Measurements from ENCODE around the gene WAC. TPM values are rescaled to one million over a fixed set of nuclear protein-coding genes. Genes with fewer than 3 reads are reported as not detected.
"Not testable (repeated sequence)": the region's sequence is repeated elsewhere in the genome, so short reads cannot be mapped to it uniquely, and the experiment has no call there.

WAC gene
- total RNA-seq (2014; rRNA removed) = 56.5 and 64.7 TPM in 2 replicates
- 28.5 TPM for polyA plus RNA-seq (2012)

GRCh38 chr10:28532337-28533185 lies at the start of gene WAC:
WAC (plus strand) TSS chr10:28533118; CDS start chr10:28533580, 462 bp downstream.
- DNase-seq (ENCODE audit: low read depth) = peak; percentile 89

GRCh38 chr10:28489206-28489605 lies 43.7 kb upstream of the WAC start:
- DNase-seq (ENCODE audit: low read depth) = no peak

GRCh38 chr10:28490256-28490865 lies 42.6 kb upstream of the WAC start:
- not testable (repeated sequence) for DNase-seq (ENCODE audit: low read depth)

- DNase-seq (ENCODE audit: low read depth) = peak; percentile 83
These were observed 40.6 kb upstream of the WAC start for GRCh38 chr10:28492116-28492920.

- DNase-seq (ENCODE audit: low read depth) = no peak
These were observed 38.5 kb upstream of the WAC start for GRCh38 chr10:28494420-28494819.

- DNase-seq (ENCODE audit: low read depth) = no peak
These were observed 37.8 kb upstream of the WAC start for GRCh38 chr10:28495084-28495483.

- DNase-seq (ENCODE audit: low read depth) = no peak
These were observed 36.9 kb upstream of the WAC start for GRCh38 chr10:28496017-28496416.

GRCh38 chr10:28496481-28496961 lies 36.4 kb upstream of the WAC start:
- no peak for DNase-seq (ENCODE audit: low read depth)

- DNase-seq (ENCODE audit: low read depth) = no peak
These were observed 35.4 kb upstream of the WAC start for GRCh38 chr10:28497313-28498126.

GRCh38 chr10:28500203-28500602 lies 32.7 kb upstream of the WAC start:
- DNase-seq (ENCODE audit: low read depth) = not testable (repeated sequence)

- no peak for DNase-seq (ENCODE audit: low read depth)
These were observed 29.8 kb upstream of the WAC start for GRCh38 chr10:28503114-28503513.

GRCh38 chr10:28505359-28505959 lies 27.5 kb upstream of the WAC start:
- DNase-seq (ENCODE audit: low read depth) = peak; percentile 31

- no peak for DNase-seq (ENCODE audit: low read depth)
These were observed 24.5 kb upstream of the WAC start for GRCh38 chr10:28508304-28508925.

GRCh38 chr10:28509286-28509685 lies 23.6 kb upstream of the WAC start:
- DNase-seq (ENCODE audit: low read depth) = no peak

- no peak for DNase-seq (ENCODE audit: low read depth)
These were observed 18.3 kb upstream of the WAC start for GRCh38 chr10:28514648-28515047.

- DNase-seq (ENCODE audit: low read depth) = no peak
These were observed 12.6 kb upstream of the WAC start for GRCh38 chr10:28520346-28520745.

- DNase-seq (ENCODE audit: low read depth) = peak; percentile 19
These were observed 12.1 kb upstream of the WAC start for GRCh38 chr10:28520828-28521227.

GRCh38 chr10:28521961-28522360 lies 11.0 kb upstream of the WAC start:
- DNase-seq (ENCODE audit: low read depth) = not testable (repeated sequence)

GRCh38 chr10:28523725-28524252 lies 9.1 kb upstream of the WAC start:
- DNase-seq (ENCODE audit: low read depth) = no peak

GRCh38 chr10:28530751-28531150 lies 2.2 kb upstream of the WAC start:
- peak; percentile 27 for DNase-seq (ENCODE audit: low read depth)

All from LHCN-M2 (cell line).